ENCODE data around the gene GAL3ST1. TPM values are rescaled to one million over a fixed set of nuclear protein-coding genes. Genes with fewer than 3 reads are reported as not detected.

Gene GAL3ST1
- total RNA-seq, 3 donors from 2014 or later (not counting 1 experiment from before 2014, with no cell fraction given): not detected

DNA sequence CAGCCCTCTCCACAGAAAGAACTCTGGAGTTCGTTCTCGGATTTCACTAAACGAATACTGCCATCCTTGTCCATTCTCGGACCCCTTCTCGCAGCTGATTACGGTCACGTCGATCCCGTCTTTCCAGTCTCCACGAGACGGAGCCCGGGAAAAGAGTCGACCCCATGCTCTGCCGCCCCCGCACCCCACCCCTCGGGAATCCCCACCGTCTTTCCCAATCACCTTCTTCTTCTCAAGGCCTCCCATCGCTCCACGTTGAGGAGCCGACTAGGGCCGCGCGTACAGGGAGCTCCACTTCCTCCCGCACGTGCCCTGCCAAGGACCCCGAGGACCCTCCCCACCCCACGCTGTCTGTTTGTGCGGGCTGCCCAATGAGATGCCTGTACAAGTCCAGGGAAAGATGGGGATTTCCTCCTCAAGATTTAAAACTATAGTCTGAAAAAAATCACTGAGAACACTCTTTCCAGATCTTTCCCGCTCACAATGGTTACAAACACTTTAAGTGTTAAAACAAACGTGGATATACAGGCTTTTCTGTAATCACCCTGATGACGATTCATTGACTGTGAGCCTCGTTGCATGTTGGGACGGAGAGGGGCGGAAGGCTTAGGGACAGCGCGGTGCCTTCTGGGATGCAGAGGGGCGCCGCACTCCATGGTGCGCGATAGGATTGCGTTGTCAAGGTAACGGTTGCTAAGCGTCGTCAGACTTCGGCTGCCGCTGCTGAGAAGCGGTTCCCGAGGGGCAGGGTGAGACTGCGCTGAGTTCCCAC is 17.3 kb upstream of the GAL3ST1 start, which contains the start of gene PES1:
TSS of gene PES1 (minus strand) at position 323 of the 772 bp plus-strand sequence. CDS start at position 246, 77 bp downstream.
- ATAC-seq (peak; percentile 96 to 99 (median 98)), DNase-seq (peak; percentile 92 to 100)
- H3K36me3 ChIP-seq (ENCODE audit: control insufficient read depth, insufficient read depth, low read length): peaks cover 23% of the 10 kb centered on the region
- peak within 1 kb of the TSS; percentile 79 for H3K27ac ChIP-seq (ENCODE audit: low read length)
- Mint-ChIP-seq H3K27me3 (ENCODE audit: low read depth in 2 of 2) (no peaks in the 10 kb centered on the region), H3K27ac (no peak within 1 kb of the TSS), H3K36me3 (no peaks in the 10 kb centered on the region), H3K9me3 (no peaks in the 10 kb centered on the region), H3K4me1 (no peaks in the 10 kb centered on the region), H3K4me3 (no peak within 1 kb of the TSS)
- peak within 1 kb of the TSS; percentile 59 for H3K4me3 ChIP-seq (ENCODE audit: low read length)
- TF ChIP-seq, protein P1, sequence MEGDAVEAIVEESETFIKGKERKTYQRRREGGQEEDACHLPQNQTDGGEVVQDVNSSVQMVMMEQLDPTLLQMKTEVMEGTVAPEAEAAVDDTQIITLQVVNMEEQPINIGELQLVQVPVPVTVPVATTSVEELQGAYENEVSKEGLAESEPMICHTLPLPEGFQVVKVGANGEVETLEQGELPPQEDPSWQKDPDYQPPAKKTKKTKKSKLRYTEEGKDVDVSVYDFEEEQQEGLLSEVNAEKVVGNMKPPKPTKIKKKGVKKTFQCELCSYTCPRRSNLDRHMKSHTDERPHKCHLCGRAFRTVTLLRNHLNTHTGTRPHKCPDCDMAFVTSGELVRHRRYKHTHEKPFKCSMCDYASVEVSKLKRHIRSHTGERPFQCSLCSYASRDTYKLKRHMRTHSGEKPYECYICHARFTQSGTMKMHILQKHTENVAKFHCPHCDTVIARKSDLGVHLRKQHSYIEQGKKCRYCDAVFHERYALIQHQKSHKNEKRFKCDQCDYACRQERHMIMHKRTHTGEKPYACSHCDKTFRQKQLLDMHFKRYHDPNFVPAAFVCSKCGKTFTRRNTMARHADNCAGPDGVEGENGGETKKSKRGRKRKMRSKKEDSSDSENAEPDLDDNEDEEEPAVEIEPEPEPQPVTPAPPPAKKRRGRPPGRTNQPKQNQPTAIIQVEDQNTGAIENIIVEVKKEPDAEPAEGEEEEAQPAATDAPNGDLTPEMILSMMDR (IDR thresholded peaks at IDR 0.05): no peak
- no peaks in the 10 kb centered on the region for H3K27me3 ChIP-seq (ENCODE audit: control insufficient read depth, insufficient read depth, low read length)
- peaks cover 11% of the 10 kb centered on the region for H3K4me1 ChIP-seq (ENCODE audit: control insufficient read depth, insufficient read depth, low read length)
- no peaks in the 10 kb centered on the region for H3K9me3 ChIP-seq (ENCODE audit: control insufficient read depth, insufficient read depth, low read length)
- WGBS (ENCODE audit: insufficient coverage): under 1% methylated on average over 49 of the region's 49 CpGs
- intact Hi-C loops (cut with micrococcal nuclease): loop anchor here (1.0 kb wide), 1 partner anchor 44 kb away; the partner anchor contains the start of gene SLC35E4

- no peak for DNase-seq
- Mint-ChIP-seq H3K36me3 (no peaks in the 10 kb centered on the region), H3K4me3 (no peak overlapping the region), H3K27me3 (ENCODE audit: low read depth in 2 of 2) (no peaks in the 10 kb centered on the region), H3K9me3 (no peaks in the 10 kb centered on the region), H3K27ac (no peak overlapping the region), H3K4me1 (no peaks in the 10 kb centered on the region)
- TF ChIP-seq, protein P1 (IDR thresholded peaks at IDR 0.05): no peak
- peaks cover 11% of the 10 kb centered on the region for H3K4me1 ChIP-seq (ENCODE audit: control insufficient read depth, insufficient read depth, low read length)
- peaks cover 29% of the 10 kb centered on the region for H3K36me3 ChIP-seq (ENCODE audit: control insufficient read depth, insufficient read depth, low read length)
- intact Hi-C loops (cut with micrococcal nuclease): no loop called here
- H3K27ac ChIP-seq (ENCODE audit: low read length): peak overlapping the region; percentile 79
- WGBS (ENCODE audit: insufficient coverage): 10% methylated on average over 14 of the region's 14 CpGs
- ATAC-seq: no peak
- H3K9me3 ChIP-seq (ENCODE audit: control insufficient read depth, insufficient read depth, low read length): no peaks in the 10 kb centered on the region
- no peaks in the 10 kb centered on the region for H3K27me3 ChIP-seq (ENCODE audit: control insufficient read depth, insufficient read depth, low read length)
- peak overlapping the region; percentile 59 for H3K4me3 ChIP-seq (ENCODE audit: low read length)
Observed at GRCh38 chr22:30591191-30591587, 16.7 kb upstream of the GAL3ST1 start.

GRCh38 chr22:30586414-30586813 is 11.9 kb upstream of the GAL3ST1 start:
- TF ChIP-seq, protein P1 (IDR thresholded peaks at IDR 0.05): no peak
- no peak overlapping the region for H3K4me3 ChIP-seq (ENCODE audit: low read length)
- Mint-ChIP-seq H3K36me3 (no peaks in the 10 kb centered on the region), H3K27ac (no peak overlapping the region), H3K4me1 (no peaks in the 10 kb centered on the region), H3K27me3 (ENCODE audit: low read depth in 2 of 2) (no peaks in the 10 kb centered on the region), H3K9me3 (no peaks in the 10 kb centered on the region), H3K4me3 (no peak overlapping the region)
- intact Hi-C loops (cut with micrococcal nuclease): no loop called here
- ATAC-seq: no peak
- no peak for DNase-seq
- H3K4me1 ChIP-seq (ENCODE audit: control insufficient read depth, insufficient read depth, low read length): peaks cover 6% of the 10 kb centered on the region
- H3K36me3 ChIP-seq (ENCODE audit: control insufficient read depth, insufficient read depth, low read length): peaks cover 72% of the 10 kb centered on the region
- H3K9me3 ChIP-seq (ENCODE audit: control insufficient read depth, insufficient read depth, low read length): no peaks in the 10 kb centered on the region
- 95% methylated on average over 8 of the region's 8 CpGs for WGBS (ENCODE audit: insufficient coverage)
- H3K27ac ChIP-seq (ENCODE audit: low read length): no peak overlapping the region
- no peaks in the 10 kb centered on the region for H3K27me3 ChIP-seq (ENCODE audit: control insufficient read depth, insufficient read depth, low read length)

Data from natural killer cell (primary cell).